GM21390 (cell line): Measurements from ENCODE around the gene DLGAP4.
"Not testable (repeated sequence)": the region's sequence is repeated elsewhere in the genome, so short reads cannot be mapped to it uniquely, and the experiment has no call there.

ENCODE experiments used
- ATAC-seq: cut with Tn5 transposase; IDR thresholded peaks from one replicate; pipeline ENCODE4 v1.9.1; 2021; ENCODE audit not compliant: unreplicated experiment

DLGAP4 gene

GRCh38 chr20:36467076-36467999 is 161.2 kb downstream of the DLGAP4 start:
- no peak for ATAC-seq

- no peak for ATAC-seq
Measured at GRCh38 chr20:36468149-36469000, 162.2 kb downstream of the DLGAP4 start.

- no peak for ATAC-seq
Measured at GRCh38 chr20:36469973-36470372, 163.8 kb downstream of the DLGAP4 start.

GRCh38 chr20:36471885-36472636 is 165.9 kb downstream of the DLGAP4 start:
- no peak for ATAC-seq

- ATAC-seq, result no peak
Measured at GRCh38 chr20:36472637-36473090, 166.5 kb downstream of the DLGAP4 start.

GRCh38 chr20:36473164-36473563 is 167.0 kb downstream of the DLGAP4 start:
- no peak for ATAC-seq

GRCh38 chr20:36474563-36474962 is 168.4 kb downstream of the DLGAP4 start:
- no peak for ATAC-seq

- ATAC-seq, result not testable (repeated sequence)
Measured at GRCh38 chr20:36475054-36475453, 168.9 kb downstream of the DLGAP4 start.

- ATAC-seq, result no peak
Measured at GRCh38 chr20:36477475-36477874, 171.3 kb downstream of the DLGAP4 start.

GRCh38 chr20:36478137-36478905 is 172.2 kb downstream of the DLGAP4 start:
- ATAC-seq, result no peak

- no peak for ATAC-seq
Measured at GRCh38 chr20:36479938-36480337, 173.8 kb downstream of the DLGAP4 start.

- ATAC-seq, result no peak
Measured at GRCh38 chr20:36480456-36481048, 174.4 kb downstream of the DLGAP4 start.

GRCh38 chr20:36481380-36482043 is 175.4 kb downstream of the DLGAP4 start:
- no peak for ATAC-seq

- no peak for ATAC-seq
Measured at GRCh38 chr20:36482044-36482473, 175.9 kb downstream of the DLGAP4 start.

GRCh38 chr20:36483209-36483918 is 177.2 kb downstream of the DLGAP4 start:
- ATAC-seq, result no peak

- ATAC-seq, result no peak
Measured at GRCh38 chr20:36483919-36484808, 178.0 kb downstream of the DLGAP4 start.

GRCh38 chr20:36485286-36485685 is 179.1 kb downstream of the DLGAP4 start:
- ATAC-seq, result no peak

- ATAC-seq, result no peak
Measured at GRCh38 chr20:36487069-36487468, 180.9 kb downstream of the DLGAP4 start.
